ENCODE data around the gene METAP1D.

Gene METAP1D

DNA sequence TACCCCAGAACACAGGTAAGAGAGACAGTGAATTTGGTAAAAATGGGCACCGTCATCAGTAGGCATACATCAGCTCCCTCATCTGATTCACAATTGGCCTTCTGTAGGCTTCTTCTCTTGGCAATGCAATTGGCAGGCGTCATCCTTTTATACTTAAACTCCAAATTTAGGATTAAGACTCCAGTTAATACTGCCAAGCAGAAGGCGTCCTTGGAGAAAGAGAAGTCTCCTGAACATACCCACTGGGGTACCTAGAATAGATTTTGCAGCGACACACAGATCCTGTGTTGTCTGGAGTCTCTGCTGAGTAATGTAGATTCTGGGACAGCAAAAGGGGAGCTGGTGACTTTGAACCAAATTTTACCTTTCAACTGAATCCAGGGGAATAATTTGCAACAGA, 592 bp upstream of the METAP1D start:
- no peak for DNase-seq

GRCh38 chr2:172000696-172001361, 1.1 kb downstream of the METAP1D start:
- DNase-seq: no peak

GRCh38 chr2:172007372-172007771, 7.6 kb downstream of the METAP1D start:
- DNase-seq: no peak

- DNase-seq: no peak
These were observed 10.1 kb downstream of the METAP1D start for GRCh38 chr2:172009823-172010222.

GRCh38 chr2:172011812-172012575, 12.2 kb downstream of the METAP1D start:
- no peak for DNase-seq

DNA sequence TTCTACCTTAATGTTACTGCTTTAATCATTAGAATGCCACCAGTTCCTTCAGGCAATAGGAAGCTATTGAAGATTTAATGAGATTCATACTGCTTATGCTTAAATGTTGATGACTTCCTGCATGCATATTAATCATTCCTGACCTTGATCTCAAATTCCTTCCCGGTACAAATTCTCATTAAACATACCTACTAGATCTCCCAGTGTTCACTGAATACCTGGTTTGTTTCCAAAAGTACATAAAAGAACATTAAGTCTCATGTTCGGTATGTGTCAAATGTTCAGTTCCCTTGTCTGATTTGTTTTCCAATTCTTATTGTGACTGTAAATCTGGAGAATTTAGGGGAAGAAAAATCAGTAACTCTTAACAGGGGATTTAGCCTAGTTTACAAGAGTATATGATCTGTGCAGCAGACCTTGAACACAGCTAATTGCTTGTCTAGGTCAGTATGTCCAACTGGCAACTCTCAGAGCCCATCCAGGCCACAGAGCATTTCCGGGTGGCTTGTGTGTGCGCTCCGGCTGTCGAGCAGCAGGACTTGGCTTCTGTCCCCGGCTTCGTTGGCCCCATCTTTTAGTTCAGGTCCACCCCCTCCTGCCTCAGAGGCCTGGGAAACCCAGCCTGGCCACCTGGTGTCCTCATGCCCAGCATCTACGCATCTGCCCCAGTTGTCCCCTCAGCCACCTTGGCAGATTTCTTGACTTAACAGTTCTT, 13.1 kb downstream of the METAP1D start:
- no peak for DNase-seq

- no peak for DNase-seq
These were observed 13.6 kb downstream of the METAP1D start for GRCh38 chr2:172013396-172013795.

- no peak for DNase-seq
These were observed 21.6 kb downstream of the METAP1D start for GRCh38 chr2:172021074-172021931.

DNA sequence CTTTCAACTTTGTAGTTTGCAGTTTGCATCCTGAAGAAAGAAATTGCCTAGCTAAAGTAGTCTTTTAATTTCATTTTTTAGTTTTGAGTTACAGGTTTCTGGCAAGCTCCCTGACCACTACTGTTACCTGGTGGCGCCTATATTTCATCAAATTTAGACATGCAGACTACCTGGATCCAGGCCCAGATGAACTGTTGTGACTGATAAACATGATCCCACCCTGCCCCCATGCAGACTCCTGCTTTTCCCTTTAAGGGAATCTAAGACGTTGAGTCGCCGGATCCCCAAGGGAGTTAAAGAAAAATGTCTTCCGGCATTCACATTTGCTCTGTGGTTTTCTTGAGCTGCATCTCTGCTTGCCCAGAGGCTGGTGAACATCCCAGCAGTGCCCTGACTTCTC, 22.2 kb downstream of the METAP1D start:
- DNase-seq: no peak

DNA sequence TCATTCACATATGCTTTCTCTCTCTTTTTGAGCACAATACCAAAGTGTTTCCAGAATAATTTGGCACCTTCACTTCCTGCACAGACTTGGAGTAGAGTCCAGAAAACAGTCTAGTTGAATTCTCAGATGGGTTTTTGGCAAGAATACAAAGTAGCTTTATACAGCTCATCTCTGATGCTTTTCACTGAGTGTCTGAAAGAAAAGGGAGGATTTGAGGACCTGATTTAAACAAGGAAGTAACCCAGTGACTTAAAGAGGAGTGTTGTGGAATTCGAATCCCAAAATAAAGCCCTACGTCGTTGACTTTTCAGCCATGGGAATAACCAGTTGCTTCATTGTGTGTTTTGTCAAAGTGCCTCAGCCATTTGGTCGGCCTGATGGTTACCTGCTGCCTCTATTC, 31.8 kb downstream of the METAP1D start:
- no peak for DNase-seq

- no peak for DNase-seq
These were observed 38.4 kb downstream of the METAP1D start for GRCh38 chr2:172038121-172038520.

DNA sequence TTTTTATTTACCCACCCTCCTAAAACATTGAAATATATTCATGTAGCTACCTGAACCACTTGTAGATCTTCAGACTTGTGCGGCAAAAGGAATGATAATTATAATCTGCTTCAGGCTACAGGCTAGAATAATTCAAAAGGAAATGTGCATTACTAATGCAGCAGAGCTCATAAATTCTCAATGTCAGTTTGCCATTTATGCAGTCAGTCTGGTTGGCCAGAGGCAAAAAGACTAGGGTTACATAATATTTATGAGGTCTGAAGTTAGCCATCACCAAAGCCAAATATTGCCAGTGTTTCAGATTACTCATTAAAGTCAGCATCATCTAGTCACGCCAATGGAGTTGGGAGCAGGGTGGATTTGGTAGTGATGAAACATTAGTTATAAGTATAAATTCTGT, 38.9 kb downstream of the METAP1D start:
- no peak for DNase-seq

DNA sequence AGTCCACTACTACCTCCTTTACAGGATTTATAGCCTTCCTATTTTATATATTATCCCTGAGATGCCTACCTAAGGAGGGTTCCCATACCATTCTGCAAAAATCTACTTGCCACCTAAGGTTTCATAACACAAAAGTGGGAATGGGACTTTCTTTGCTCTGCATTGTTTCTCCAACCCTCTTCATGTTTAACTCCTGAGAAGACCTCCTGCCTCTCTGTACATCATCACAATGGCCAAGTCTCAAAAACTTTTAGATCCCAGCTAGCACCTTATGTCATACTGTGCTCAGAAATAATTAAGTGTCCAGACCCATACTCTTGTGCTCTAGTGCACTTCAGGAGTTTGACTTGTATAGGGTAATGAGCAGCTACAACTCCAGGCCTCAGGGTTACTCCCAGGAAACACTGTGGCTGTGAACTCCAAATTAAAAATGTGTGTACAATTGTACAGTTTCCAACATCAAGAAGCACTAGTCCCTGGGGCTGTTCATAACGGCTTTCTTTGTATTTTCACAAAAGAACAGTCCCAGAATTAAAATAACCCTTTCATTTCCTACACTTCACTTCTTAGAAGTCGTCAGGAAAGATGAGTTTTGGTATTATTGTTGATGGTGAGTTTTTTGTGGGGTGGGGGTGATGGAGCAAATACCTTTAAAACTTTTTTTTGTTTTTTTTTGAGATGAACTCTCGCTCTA, 39.4 kb downstream of the METAP1D start:
- DNase-seq: no peak

- no peak for DNase-seq
These were observed 40.6 kb downstream of the METAP1D start for GRCh38 chr2:172040311-172040710.

DNA sequence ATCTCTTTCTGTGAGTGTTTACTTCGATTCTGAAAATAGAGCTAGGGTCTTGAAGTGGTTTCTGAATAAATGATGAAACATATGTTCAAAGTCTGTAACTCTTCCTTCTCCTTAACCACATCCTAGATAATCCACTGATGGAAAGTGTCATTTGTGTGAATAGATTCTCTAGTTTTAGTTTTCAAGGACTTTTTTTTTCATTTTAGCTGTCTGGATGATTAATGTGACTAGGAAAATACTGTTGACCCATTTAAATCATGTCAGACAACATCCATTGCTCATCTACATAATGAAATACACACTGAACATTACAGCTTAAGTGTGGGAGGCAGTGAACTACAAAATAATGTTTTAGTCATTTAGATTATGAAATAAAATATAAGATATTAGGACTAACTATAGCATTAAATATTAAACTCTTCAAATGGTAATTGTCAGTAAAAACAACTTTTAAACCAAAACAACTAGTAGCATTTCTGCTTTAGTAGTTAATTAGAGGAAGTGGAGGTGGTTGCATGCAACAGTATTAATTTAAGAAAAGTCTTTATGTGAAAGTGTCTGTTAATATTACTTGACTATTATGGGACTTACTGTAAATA, 46.4 kb downstream of the METAP1D start:
- no peak for DNase-seq

DNA sequence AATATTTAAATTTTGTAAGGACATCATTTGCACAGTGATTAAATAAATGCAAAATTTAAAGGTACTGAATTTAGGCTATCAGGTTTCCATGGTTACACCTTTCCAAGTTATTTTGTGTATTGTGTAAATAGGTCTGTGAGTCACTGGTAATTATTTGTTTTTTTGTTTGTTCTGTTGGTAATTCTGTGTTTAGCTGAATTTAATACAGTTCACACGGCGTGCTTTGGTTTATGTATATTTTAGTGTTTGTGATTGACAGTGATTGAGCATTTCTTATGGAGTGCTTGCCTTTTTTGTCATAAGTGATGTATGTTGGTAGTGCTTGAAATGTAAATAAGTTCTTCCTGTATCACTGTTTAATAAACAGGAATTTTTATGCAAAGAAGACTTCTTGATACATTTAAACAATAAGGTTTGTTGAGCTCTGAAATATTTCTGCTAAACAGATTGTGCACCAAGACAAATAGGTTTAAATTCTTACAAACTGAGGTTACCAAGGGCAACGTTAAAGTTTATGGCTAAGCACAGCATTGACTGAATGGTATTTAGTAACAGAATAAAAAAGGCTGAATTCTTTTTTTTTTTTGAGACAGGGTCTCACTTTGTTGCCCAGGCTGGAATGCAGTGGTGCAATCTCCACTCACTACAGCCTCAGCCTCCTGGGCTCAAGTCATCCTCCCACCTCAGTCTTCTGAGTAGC, 47.3 kb downstream of the METAP1D start:
- DNase-seq: no peak

DNA sequence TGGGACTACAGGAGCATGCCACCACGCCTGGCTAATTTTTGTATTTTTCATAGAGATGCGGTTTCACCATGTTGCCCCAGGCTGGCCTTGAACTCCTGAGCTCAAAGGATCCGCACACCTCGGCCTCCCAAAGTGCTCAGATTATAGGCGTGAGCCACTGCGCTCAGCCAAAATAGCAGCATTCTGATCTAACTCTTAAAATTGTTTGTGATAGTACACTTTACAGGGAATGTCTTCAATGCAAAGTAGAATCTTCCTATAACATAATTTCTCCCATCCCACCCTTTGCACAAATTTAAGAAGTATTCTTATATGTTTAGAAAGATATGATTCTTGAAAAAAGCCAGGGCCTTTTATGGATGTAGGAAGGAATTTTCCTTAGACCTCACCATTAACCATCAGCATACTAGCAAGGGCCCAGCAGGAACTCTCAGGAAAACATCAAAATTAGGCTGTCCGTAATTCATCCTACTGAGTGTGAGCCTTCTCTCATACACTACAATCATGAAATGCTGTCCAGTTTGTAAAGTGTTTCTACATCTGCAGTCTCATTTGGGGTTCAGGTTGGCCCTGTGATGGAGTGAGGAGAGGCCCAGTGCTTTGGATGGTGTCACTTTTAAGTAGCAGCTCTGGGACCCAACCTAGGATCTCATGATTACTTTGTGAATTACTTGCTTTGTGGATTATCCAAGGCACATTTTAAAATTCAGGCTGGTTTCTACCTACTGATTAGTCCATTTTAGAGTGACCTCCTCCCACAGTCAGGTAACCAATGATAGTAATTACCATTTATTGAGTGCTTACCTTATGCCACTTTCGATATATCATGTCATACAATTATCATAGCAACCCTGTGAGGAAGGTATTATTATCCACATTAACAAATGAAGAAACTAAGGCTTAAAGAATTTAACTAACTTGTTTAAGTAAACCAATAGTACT, 48.1 kb downstream of the METAP1D start:
- no peak for DNase-seq

GRCh38 chr2:172048508-172049503, 49.1 kb downstream of the METAP1D start:
- DNase-seq: no peak
